DOHH2 (cell line): ENCODE measurements around the gene HNRNPU.

Experiments
- EZH2phosphoT487 ChIP-seq: fragments of 200-600 bp; sonication (generic); IDR thresholded peaks from 2 replicates; pipeline ENCODE4 v1.6.1; 2017; ENCODE audit warnings: borderline replicate concordance, mild to moderate bottlenecking, antibody characterized with exemption, low read length, moderate library complexity, mixed read lengths
- TF ChIP-seq, protein P1 (sequence below): fragments of 200-600 bp; sonication (generic); IDR thresholded peaks from one replicate; pipeline ENCODE4 v1.5.1; 2014; ENCODE audit warnings: antibody characterized with exemption, mild to moderate bottlenecking, low read depth, low read length; ENCODE audit not compliant: poor library complexity, severe bottlenecking

DNA sequence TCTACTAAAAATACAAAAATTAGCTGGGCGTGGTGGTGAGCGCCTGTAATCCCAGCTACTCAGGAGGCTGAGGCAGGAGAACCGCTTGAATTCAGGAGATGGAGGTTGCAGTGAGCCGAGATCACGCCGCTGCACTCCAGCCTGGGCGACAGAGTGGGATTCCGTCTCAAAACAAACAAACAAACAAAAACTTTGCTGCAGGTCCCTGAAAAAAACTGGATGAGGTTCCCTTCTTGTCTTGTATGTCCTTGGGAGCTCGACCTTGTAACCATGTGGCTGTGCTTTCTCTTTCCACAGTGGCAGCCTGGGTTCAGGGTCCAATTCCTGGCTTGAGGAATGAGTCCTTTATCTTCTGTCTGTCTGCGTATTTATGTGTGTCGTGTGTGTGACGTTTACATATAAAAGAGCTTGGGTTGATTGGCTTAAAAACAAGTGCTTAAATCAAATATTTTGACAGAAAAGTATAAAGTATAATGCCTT is 46.9 kb downstream of the HNRNPU start:
- TF ChIP-seq, protein P1, sequence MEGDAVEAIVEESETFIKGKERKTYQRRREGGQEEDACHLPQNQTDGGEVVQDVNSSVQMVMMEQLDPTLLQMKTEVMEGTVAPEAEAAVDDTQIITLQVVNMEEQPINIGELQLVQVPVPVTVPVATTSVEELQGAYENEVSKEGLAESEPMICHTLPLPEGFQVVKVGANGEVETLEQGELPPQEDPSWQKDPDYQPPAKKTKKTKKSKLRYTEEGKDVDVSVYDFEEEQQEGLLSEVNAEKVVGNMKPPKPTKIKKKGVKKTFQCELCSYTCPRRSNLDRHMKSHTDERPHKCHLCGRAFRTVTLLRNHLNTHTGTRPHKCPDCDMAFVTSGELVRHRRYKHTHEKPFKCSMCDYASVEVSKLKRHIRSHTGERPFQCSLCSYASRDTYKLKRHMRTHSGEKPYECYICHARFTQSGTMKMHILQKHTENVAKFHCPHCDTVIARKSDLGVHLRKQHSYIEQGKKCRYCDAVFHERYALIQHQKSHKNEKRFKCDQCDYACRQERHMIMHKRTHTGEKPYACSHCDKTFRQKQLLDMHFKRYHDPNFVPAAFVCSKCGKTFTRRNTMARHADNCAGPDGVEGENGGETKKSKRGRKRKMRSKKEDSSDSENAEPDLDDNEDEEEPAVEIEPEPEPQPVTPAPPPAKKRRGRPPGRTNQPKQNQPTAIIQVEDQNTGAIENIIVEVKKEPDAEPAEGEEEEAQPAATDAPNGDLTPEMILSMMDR, result no peak
- TF ChIP-seq EZH2phosphoT487, result no peak
